Right lobe of liver (tissue), 6 donors: ENCODE data around the gene HDAC9. TPM values are rescaled to one million over a fixed set of nuclear protein-coding genes. Genes with fewer than 3 reads are reported as not detected.

ENCODE experiments used
- ATAC-seq, 4 donors: fragments of 200-7000 bp; cut with Tn5 transposase; one replicate each; pipeline ENCODE4 v1.9.1; 2020; ENCODE audit warnings: mild to moderate bottlenecking in 4 of 4, moderate library complexity in 4 of 4
- DNase-seq, 3 donors: peaks; one replicate each; pipeline ENCODE4 v3.0.0-alpha.2; 2020
- H3K27ac ChIP-seq, 3 donors: fragments of 200-600 bp; one replicate each; pipeline ENCODE4 v1.8.0; 2022
- H3K27me3 ChIP-seq, 2 donors: fragments of 200-600 bp; one replicate each; pipeline ENCODE4 v1.8.0; 2022
- H3K36me3 ChIP-seq, 4 donors: fragments of 200-600 bp; sonication (generic) in 1 of 4; one replicate each; pipeline versions ENCODE4 v1.5.1 to v1.8.0; 2017 to 2022; ENCODE audit warnings: control low read depth in 1 of 4
- H3K4me1 ChIP-seq, 4 donors: fragments of 200-600 bp; sonication (generic) in 1 of 4; one replicate each; pipeline versions ENCODE4 v1.5.1 to v1.8.0; 2017 to 2022; ENCODE audit warnings: control low read depth in 1 of 4
- H3K4me3 ChIP-seq, 3 donors: fragments of 200-600 bp; one replicate each; pipeline ENCODE4 v1.8.0; 2022
- H3K9me3 ChIP-seq, 4 donors: fragments of 200-600 bp; sonication (generic) in 1 of 4; one replicate each; pipeline versions ENCODE4 v1.5.1 to v1.8.0; 2017 to 2022; ENCODE audit warnings: control low read depth in 1 of 4
- POLR2A ChIP-seq: fragments of 450-650 bp; IDR thresholded peaks from one replicate; pipeline ENCODE4 v1.6.1; 2017; ENCODE audit warnings: antibody characterized with exemption, mild to moderate bottlenecking
- WGBS: methylation state at CpG from one replicate; pipeline ENCODE4 v1.1.6; 2018; ENCODE audit warnings: low coverage, low lambda C conversion rate; ENCODE audit not compliant: insufficient coverage; ENCODE audit errors: missing lambda C conversion rate; 5-methylcytosine and 5-hydroxymethylcytosine counted together
- intact Hi-C, 2 donors: fragments of 100-400 bp; cut with DNase I; formaldehyde crosslinking; loops; one replicate each; pipeline versions ENCODE4 v1.11.2 to v1.14.1; 2022
- total RNA-seq, 6 experiments: library from RNA; depleted of rRNA in 2 of 6; stranded (reverse); fragments of >200 nt in 2 of 6; fragmentation: NEBNext Ultra II Directional in 3 of 6; extraction: Animal tissue kit (Norgen Biotek cat#: 25700) in 3 of 6; gene quantifications; one replicate each; pipeline versions ENCODE4 v1.1.0 to v1.2.4, GENCODE V29; 2016 to 2023
- TF ChIP-seq, protein P1 (sequence below), 4 donors: fragments of 200-600 bp in 3 of 4; fragments of 450-650 bp in 1 of 4; IDR thresholded peaks; one replicate each; pipeline versions ENCODE4 v1.5.1 to v1.8.0; 2016 to 2022; ENCODE audit warnings: antibody characterized with exemption in 4 of 4, mild to moderate bottlenecking in 2 of 4
- donor health status: DM: no; HTN: yes; CAD: no.
- donor health status: DM: no; HTN: no; CAD: no.
- donor health status: DM: no; HTN: no; CAD: no.
- donor health status: DM: no; HTN: yes; CAD: no.
- donor health status: DM: no; HTN: yes; CAD: no.

Gene HDAC9
- total RNA-seq, 6 experiments from 2014 or later: 1.0 to 4.1 (median 2.5) TPM

DNA sequence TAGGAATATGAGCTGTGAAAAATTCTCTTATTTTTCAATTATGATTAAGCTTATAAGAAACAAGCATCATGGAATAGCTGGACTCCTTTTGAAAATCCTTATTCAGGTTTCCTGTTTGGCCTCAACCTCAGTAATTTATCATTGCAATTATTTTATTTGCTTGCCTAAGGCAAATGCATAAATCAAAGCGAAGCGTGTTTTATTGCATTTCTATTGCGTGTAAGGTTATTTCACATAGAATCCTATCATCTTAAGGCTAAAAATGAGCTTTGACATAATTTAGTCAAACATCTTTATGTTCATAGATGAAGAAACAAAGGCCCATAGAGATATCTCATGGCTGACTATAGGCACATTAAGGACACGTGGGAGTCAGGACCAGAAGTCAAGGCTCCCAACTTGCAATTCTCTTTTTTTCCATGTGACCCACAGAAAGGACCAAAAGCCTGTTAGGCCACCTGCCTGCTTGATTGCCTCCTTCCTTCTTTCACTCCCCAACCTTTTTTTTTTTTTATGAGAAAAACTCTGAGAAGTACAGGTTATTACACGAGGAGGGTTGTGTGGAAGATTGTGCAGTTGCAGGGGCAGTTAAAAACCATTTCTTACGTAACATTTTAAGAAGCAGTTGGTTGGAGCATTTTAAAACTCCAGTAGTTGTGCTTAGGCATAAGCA is 261.0 kb downstream of the HDAC9 start:
- H3K4me1 ChIP-seq: no peaks in the 10 kb centered on the region
- WGBS: 71% methylated on average over 6 of the region's 6 CpGs
- ATAC-seq (no peak), DNase-seq (no peak)
- H3K27ac ChIP-seq: no peak overlapping the region
- no peak overlapping the region for H3K4me3 ChIP-seq
- no peaks in the 10 kb centered on the region for H3K27me3 ChIP-seq
- no peaks in the 10 kb centered on the region for H3K9me3 ChIP-seq
- H3K36me3 ChIP-seq: no peaks in the 10 kb centered on the region
- TF ChIP-seq, protein P1, sequence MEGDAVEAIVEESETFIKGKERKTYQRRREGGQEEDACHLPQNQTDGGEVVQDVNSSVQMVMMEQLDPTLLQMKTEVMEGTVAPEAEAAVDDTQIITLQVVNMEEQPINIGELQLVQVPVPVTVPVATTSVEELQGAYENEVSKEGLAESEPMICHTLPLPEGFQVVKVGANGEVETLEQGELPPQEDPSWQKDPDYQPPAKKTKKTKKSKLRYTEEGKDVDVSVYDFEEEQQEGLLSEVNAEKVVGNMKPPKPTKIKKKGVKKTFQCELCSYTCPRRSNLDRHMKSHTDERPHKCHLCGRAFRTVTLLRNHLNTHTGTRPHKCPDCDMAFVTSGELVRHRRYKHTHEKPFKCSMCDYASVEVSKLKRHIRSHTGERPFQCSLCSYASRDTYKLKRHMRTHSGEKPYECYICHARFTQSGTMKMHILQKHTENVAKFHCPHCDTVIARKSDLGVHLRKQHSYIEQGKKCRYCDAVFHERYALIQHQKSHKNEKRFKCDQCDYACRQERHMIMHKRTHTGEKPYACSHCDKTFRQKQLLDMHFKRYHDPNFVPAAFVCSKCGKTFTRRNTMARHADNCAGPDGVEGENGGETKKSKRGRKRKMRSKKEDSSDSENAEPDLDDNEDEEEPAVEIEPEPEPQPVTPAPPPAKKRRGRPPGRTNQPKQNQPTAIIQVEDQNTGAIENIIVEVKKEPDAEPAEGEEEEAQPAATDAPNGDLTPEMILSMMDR (IDR thresholded peaks at IDR 0.05): no peak
- no peak for TF ChIP-seq POLR2A
- intact Hi-C loops: no loop called here

DNA sequence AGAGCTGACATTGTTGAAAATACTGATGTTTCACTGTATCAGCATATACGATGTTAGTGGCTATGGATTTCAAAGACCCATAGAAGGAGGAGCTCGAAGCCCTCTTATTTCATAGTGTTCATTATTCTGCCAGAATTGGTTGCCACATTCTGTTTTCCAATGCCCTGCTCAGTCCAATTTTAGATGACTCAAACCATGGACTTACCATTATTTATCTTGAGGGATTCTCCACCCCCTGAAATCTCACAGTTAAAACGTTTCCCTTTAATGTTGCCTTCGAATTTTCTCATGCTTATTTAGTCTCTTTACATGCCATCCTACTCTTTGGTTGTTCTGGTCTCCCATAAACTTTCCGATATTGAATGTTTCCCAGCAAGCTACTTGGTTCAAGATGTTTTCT is 264.5 kb downstream of the HDAC9 start:
- no peak for DNase-seq
- no peaks in the 10 kb centered on the region for H3K27me3 ChIP-seq
- 55% methylated on average over 5 of the region's 5 CpGs for WGBS
- intact Hi-C loops: no loop called here
- no peaks in the 10 kb centered on the region for H3K4me1 ChIP-seq
- H3K4me3 ChIP-seq: no peak overlapping the region
- H3K36me3 ChIP-seq: no peaks in the 10 kb centered on the region
- TF ChIP-seq, protein P1 (IDR thresholded peaks at IDR 0.05): no peak
- no peak for TF ChIP-seq POLR2A
- no peak overlapping the region for H3K27ac ChIP-seq
- H3K9me3 ChIP-seq: no peaks in the 10 kb centered on the region
- no peak for ATAC-seq

DNA sequence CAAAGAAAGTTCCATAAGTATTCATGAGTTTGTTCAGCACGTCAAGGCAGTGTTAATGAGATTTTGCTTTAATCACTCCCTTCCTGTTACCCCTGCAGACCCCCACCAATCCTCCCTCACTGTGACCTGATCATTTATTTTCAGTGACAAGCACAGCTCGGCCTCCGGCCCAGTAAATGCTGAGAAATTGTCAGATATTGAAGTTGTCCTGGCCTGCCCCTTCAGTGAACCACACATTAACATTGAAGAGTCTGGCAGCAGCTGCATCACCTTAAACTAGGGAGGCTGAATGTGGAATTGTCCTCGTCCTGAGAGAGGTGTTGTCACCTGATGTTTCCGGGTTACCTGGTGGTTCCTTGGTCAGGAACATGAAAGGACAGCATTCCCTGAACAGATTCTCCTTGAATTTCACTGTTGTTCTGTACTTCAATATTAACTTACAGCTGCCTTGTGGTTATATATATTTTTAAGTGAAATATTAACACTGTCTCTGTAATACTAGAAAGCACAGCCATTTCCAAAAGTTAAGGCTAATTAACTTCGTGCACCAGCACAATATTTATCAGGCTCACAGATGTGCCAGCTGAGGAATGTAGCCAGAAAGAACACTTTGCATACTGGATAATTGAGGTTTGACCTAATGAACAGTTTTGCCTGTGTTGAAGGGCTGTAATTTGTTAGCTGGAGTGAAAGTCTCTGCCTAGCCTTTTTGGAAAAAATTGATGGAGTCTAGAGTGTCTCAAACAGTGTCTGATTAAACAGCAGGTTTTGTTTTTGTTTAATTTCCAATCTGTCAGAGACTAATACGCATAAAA is 265.3 kb downstream of the HDAC9 start:
- DNase-seq: no peak

DNA sequence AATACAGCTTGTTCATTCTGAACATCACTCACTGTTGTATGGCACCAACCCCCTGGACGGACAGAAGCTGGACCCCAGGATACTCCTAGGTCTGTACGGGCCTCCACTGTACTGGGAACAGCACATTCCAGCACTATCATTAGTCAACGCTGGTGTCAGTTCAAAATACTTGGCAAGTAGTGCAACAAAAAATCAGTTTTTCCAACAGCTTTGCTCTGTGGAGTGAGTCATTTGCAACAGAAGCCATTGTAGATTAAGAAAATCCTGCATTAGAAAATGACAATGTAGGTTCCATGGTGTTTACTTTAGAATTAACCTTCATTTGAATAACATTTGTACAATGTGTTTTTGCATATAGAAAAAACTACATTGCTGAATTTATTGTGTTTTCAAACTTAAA is 266.6 kb downstream of the HDAC9 start:
- DNase-seq (no peak), ATAC-seq (no peak)
- TF ChIP-seq POLR2A: no peak
- TF ChIP-seq, protein P1 (IDR thresholded peaks at IDR 0.05): no peak
- Histone ChIP-seq H3K27ac (no peak overlapping the region), H3K4me3 (no peak overlapping the region), H3K4me1 (no peaks in the 10 kb centered on the region), H3K27me3 (no peaks in the 10 kb centered on the region), H3K36me3 (no peaks in the 10 kb centered on the region), H3K9me3 (no peaks in the 10 kb centered on the region)
- intact Hi-C loops: no loop called here
- 29% methylated on average over 3 of the region's 3 CpGs for WGBS

More for the DNA sequence above, 265.3 kb downstream of the HDAC9 start:
- no peaks in the 10 kb centered on the region for H3K36me3 ChIP-seq
- no peaks in the 10 kb centered on the region for H3K27me3 ChIP-seq
- no peak overlapping the region for H3K4me3 ChIP-seq
- TF ChIP-seq, protein P1 (IDR thresholded peaks at IDR 0.05): no peak
- TF ChIP-seq POLR2A: no peak
- intact Hi-C loops: no loop called here
- H3K4me1 ChIP-seq: no peaks in the 10 kb centered on the region
- H3K27ac ChIP-seq: no peak overlapping the region
- no peaks in the 10 kb centered on the region for H3K9me3 ChIP-seq
- WGBS: 44% methylated on average over 7 of the region's 7 CpGs
- ATAC-seq: no peak
